GM12878 (cell line): ENCODE data around the gene GDF11. TPM values are rescaled to one million over a fixed set of nuclear protein-coding genes. Genes with fewer than 3 reads are reported as not detected.

Source experiments
- ATF3 ChIP-seq: IDR thresholded peaks from 2 replicates; pipeline ENCODE4 v1.6.1; 2011; ENCODE audit warnings: low read depth, mild to moderate bottlenecking, low read length, moderate library complexity, borderline replicate concordance; ENCODE audit errors: extremely low read depth
- BCL11A ChIP-seq: IDR thresholded peaks from 2 replicates; pipeline ENCODE4 v1.6.1; 2011; ENCODE audit warnings: low read depth, low read length
- CREM ChIP-seq: IDR thresholded peaks from 2 replicates; pipeline ENCODE4 v1.6.1; 2014; ENCODE audit warnings: antibody characterized with exemption, low read depth
- CUX1 ChIP-seq: IDR thresholded peaks from 2 replicates; pipeline ENCODE4 v1.6.1; 2012; ENCODE audit warnings: improper control_type of control experiment, low read depth, low read length; ENCODE audit not compliant: insufficient replicate concordance
- E2F8 ChIP-seq: fragments of 450-650 bp; IDR thresholded peaks from 2 replicates; pipeline ENCODE4 v1.6.1; 2018; ENCODE audit warnings: mild to moderate bottlenecking, low read depth, moderate library complexity; ENCODE audit not compliant: partially characterized antibody
- EZH2 ChIP-seq: IDR thresholded peaks from 2 replicates; pipeline ENCODE4 v1.6.1; 2012; ENCODE audit warnings: low read depth, mild to moderate bottlenecking, control low read depth, inconsistent platforms, low read length, borderline replicate concordance; ENCODE audit not compliant: control insufficient read depth
- FOS ChIP-seq: IDR thresholded peaks from 3 replicates; pipeline ENCODE4 v1.6.1; 2011; ENCODE audit warnings: borderline replicate concordance; ENCODE audit not compliant: insufficient read length; ENCODE audit errors: extremely low read depth
- KAT2A ChIP-seq: conservative IDR thresholded peaks from 2 replicates; pipeline ENCODE4 v1.6.1; 2011; ENCODE audit warnings: low read depth, low read length; ENCODE audit not compliant: control insufficient read depth
- MLLT1 ChIP-seq: fragments of 450-650 bp; IDR thresholded peaks from 2 replicates; pipeline ENCODE4 v1.6.1; 2016; ENCODE audit warnings: mild to moderate bottlenecking
- NFXL1 ChIP-seq: fragments of 450-650 bp; IDR thresholded peaks from 2 replicates; pipeline ENCODE4 v1.6.1; 2017; ENCODE audit warnings: antibody characterized with exemption, mild to moderate bottlenecking, borderline replicate concordance
- NFYA ChIP-seq: IDR thresholded peaks from 2 replicates; pipeline ENCODE4 v1.6.1; 2011; ENCODE audit warnings: low read depth, mild to moderate bottlenecking, low read length, improper control_type of control experiment, borderline replicate concordance
- RFX5 ChIP-seq: IDR thresholded peaks from 2 replicates; pipeline ENCODE4 v1.6.1; 2011; ENCODE audit warnings: low read depth, low read length, improper control_type of control experiment
- SIN3A ChIP-seq: IDR thresholded peaks from 2 replicates; pipeline ENCODE4 v1.6.1; 2012; ENCODE audit warnings: low read depth, low read length, improper control_type of control experiment
- SMAD1 ChIP-seq: fragments of 450-650 bp; IDR thresholded peaks from 2 replicates; pipeline ENCODE4 v1.6.1; 2018; ENCODE audit warnings: mild to moderate bottlenecking, low read depth; ENCODE audit not compliant: partially characterized antibody
- SUZ12 ChIP-seq: fragments of 200-600 bp; sonication (generic); IDR thresholded peaks from one replicate; pipeline ENCODE4 v1.6.1; 2018; ENCODE audit warnings: antibody characterized with exemption, mild to moderate bottlenecking; ENCODE audit not compliant: unreplicated experiment
- TAF1 ChIP-seq: IDR thresholded peaks from 2 replicates; pipeline ENCODE4 v1.6.1; 2011; ENCODE audit warnings: mild to moderate bottlenecking, low read depth, low read length, borderline replicate concordance
- TBL1XR1 ChIP-seq: IDR thresholded peaks from 2 replicates; pipeline ENCODE4 v1.6.1; 2012; ENCODE audit warnings: low read depth, low read length, improper control_type of control experiment
- TCF12 ChIP-seq: IDR thresholded peaks from 2 replicates; pipeline ENCODE4 v1.6.1; 2011; ENCODE audit warnings: low read depth, mild to moderate bottlenecking, low read length
- WRNIP1 ChIP-seq: IDR thresholded peaks from 2 replicates; pipeline ENCODE4 v1.6.1; 2011; ENCODE audit warnings: low read depth, low read length, improper control_type of control experiment, borderline replicate concordance
- polyA plus RNA-seq, 11 experiments: library from polyadenylated mRNA; depleted of rRNA in 4 of 11; unstranded in 6 of 11; stranded (reverse) in 5 of 11; fragments of >200 nt; fragmentation: Nextera tagmentation in 4 of 11; fragmentation: Illumina TruSeq in 1 of 11; extraction: Ambion mirVana in 4 of 11; extraction: Trizol in 1 of 11; gene quantifications; 1 replicate in 1 of 11; 2 replicates in 10 of 11; pipeline versions ENCODE4 v1.2.1 to v1.2.3, GENCODE V29; 2011 to 2016; ENCODE audit warnings: inconsistent platforms in 2 of 11, missing spikeins in 2 of 11, low read depth in 1 of 11
- total RNA-seq, 4 experiments: library from RNA; depleted of rRNA in 3 of 4; stranded (reverse); fragments of >200 nt in 3 of 4; fragmentation: Illumina TruSeq in 1 of 4; extraction: Trizol in 1 of 4; gene quantifications; 2 replicates each; pipeline versions ENCODE4 v1.2.1 to v1.2.3, GENCODE V29; 2013 to 2021

The GDF11 gene
- total and polyA plus RNA-seq, 10 of the 15 experiments (the other 5 are each of a cell fraction or from before 2014, with no cell fraction given) = 0.83 to 15.4 (median 4.3) TPM

GRCh38 chr12:55738123-55739024 is 4.5 kb upstream of the GDF11 start (continued):
- TF ChIP-seq CUX1 (no peak), TCF12 (no peak), E2F8 (peak; percentile 34), TBL1XR1 (no peak), BCL11A (no peak), NFXL1 (no peak), FOS (no peak), ATF3 (no peak), WRNIP1 (no peak), SUZ12 (no peak), SIN3A (peak; percentile 54), CREM (no peak), KAT2A (no peak), SMAD1 (no peak), MLLT1 (peak; percentile 89), TAF1 (0 out of 2 replicates have a peak, but pooled peaks have one; percentile 31), NFYA (no peak), EZH2 (no peak), RFX5 (peak; percentile 74; the same call in 1 of the 2 replicates)
